ENCODE data around the gene DRD4.

DRD4 gene

GRCh38 chr11:610146-610801 lies 26.8 kb upstream of the DRD4 start:
- H3K4me1 ChIP-seq (ENCODE audit: control insufficient read depth, insufficient read depth, low read length, unreplicated experiment) = peaks cover 21% of the 10 kb centered on the region
- H3K79me2 ChIP-seq (ENCODE audit: control insufficient read depth, insufficient read depth, low read length, unreplicated experiment) = peaks cover 22% of the 10 kb centered on the region
- no peak overlapping the region for H3K27ac ChIP-seq (ENCODE audit: low read depth, low read length)
- H3K36me3 ChIP-seq (ENCODE audit: insufficient read depth, low read length) = peaks cover 36% of the 10 kb centered on the region; the same call in 1 of the 2 replicates
- no peaks in the 10 kb centered on the region for H3K27me3 ChIP-seq (ENCODE audit: insufficient read depth, low read length)
- no peak overlapping the region for H3K4me3 ChIP-seq (ENCODE audit: low read depth, low read length)
- H2AFZ ChIP-seq (ENCODE audit: low read length, unreplicated experiment) = no peak overlapping the region

- Histone ChIP-seq H2AFZ (ENCODE audit: low read length, unreplicated experiment) (no peak overlapping the region), H3K4me1 (ENCODE audit: control insufficient read depth, insufficient read depth, low read length, unreplicated experiment) (peaks cover 24% of the 10 kb centered on the region), H3K79me2 (ENCODE audit: control insufficient read depth, insufficient read depth, low read length, unreplicated experiment) (peaks cover 23% of the 10 kb centered on the region), H3K27ac (ENCODE audit: low read depth, low read length) (no peak overlapping the region), H3K36me3 (ENCODE audit: insufficient read depth, low read length) (peaks cover 34% of the 10 kb centered on the region; the same call in 1 of the 2 replicates), H3K27me3 (ENCODE audit: insufficient read depth, low read length) (no peaks in the 10 kb centered on the region), H3K4me3 (ENCODE audit: low read depth, low read length) (no peak overlapping the region)
These were observed 25.8 kb upstream of the DRD4 start for GRCh38 chr11:611001-611996.

- Histone ChIP-seq H3K4me1 (ENCODE audit: control insufficient read depth, insufficient read depth, low read length, unreplicated experiment) (peaks cover 25% of the 10 kb centered on the region), H3K4me3 (ENCODE audit: low read depth, low read length) (no peak overlapping the region), H3K27ac (ENCODE audit: low read depth, low read length) (no peak overlapping the region), H2AFZ (ENCODE audit: low read length, unreplicated experiment) (no peak overlapping the region), H3K27me3 (ENCODE audit: insufficient read depth, low read length) (no peaks in the 10 kb centered on the region), H3K79me2 (ENCODE audit: control insufficient read depth, insufficient read depth, low read length, unreplicated experiment) (peaks cover 23% of the 10 kb centered on the region), H3K36me3 (ENCODE audit: insufficient read depth, low read length) (peaks cover 26% of the 10 kb centered on the region; the same call in 1 of the 2 replicates)
These were observed 24.7 kb upstream of the DRD4 start for GRCh38 chr11:612201-612960.

- Histone ChIP-seq H3K4me1 (ENCODE audit: control insufficient read depth, insufficient read depth, low read length, unreplicated experiment) (peaks cover 25% of the 10 kb centered on the region), H3K27me3 (ENCODE audit: insufficient read depth, low read length) (no peaks in the 10 kb centered on the region), H3K4me3 (ENCODE audit: low read depth, low read length) (no peak overlapping the region), H3K27ac (ENCODE audit: low read depth, low read length) (peak overlapping the region; percentile 26; the same call in 1 of the 2 replicates), H3K79me2 (ENCODE audit: control insufficient read depth, insufficient read depth, low read length, unreplicated experiment) (peaks cover 23% of the 10 kb centered on the region), H2AFZ (ENCODE audit: low read length, unreplicated experiment) (no peak overlapping the region), H3K36me3 (ENCODE audit: insufficient read depth, low read length) (peaks cover 26% of the 10 kb centered on the region; the same call in 1 of the 2 replicates)
These were observed 24.1 kb upstream of the DRD4 start for GRCh38 chr11:612961-613300.

GRCh38 chr11:613369-613968 lies 23.6 kb upstream of the DRD4 start:
- H3K36me3 ChIP-seq (ENCODE audit: insufficient read depth, low read length) = peaks cover 26% of the 10 kb centered on the region; the same call in 1 of the 2 replicates
- H3K79me2 ChIP-seq (ENCODE audit: control insufficient read depth, insufficient read depth, low read length, unreplicated experiment) = peaks cover 22% of the 10 kb centered on the region
- peak overlapping the region; percentile 93; the same call in 1 of the 2 replicates for H3K27ac ChIP-seq (ENCODE audit: low read depth, low read length)
- H2AFZ ChIP-seq (ENCODE audit: low read length, unreplicated experiment) = no peak overlapping the region
- no peaks in the 10 kb centered on the region for H3K27me3 ChIP-seq (ENCODE audit: insufficient read depth, low read length)
- peaks cover 25% of the 10 kb centered on the region for H3K4me1 ChIP-seq (ENCODE audit: control insufficient read depth, insufficient read depth, low read length, unreplicated experiment)
- H3K4me3 ChIP-seq (ENCODE audit: low read depth, low read length) = peak overlapping the region; percentile 99

- peaks cover 19% of the 10 kb centered on the region for H3K79me2 ChIP-seq (ENCODE audit: control insufficient read depth, insufficient read depth, low read length, unreplicated experiment)
- H3K27me3 ChIP-seq (ENCODE audit: insufficient read depth, low read length) = no peaks in the 10 kb centered on the region
- H3K4me3 ChIP-seq (ENCODE audit: low read depth, low read length) = peak overlapping the region; percentile 99
- H3K36me3 ChIP-seq (ENCODE audit: insufficient read depth, low read length) = peaks cover 26% of the 10 kb centered on the region; the same call in 1 of the 2 replicates
- H3K4me1 ChIP-seq (ENCODE audit: control insufficient read depth, insufficient read depth, low read length, unreplicated experiment) = peaks cover 25% of the 10 kb centered on the region
- H2AFZ ChIP-seq (ENCODE audit: low read length, unreplicated experiment) = no peak overlapping the region
- H3K27ac ChIP-seq (ENCODE audit: low read depth, low read length) = peak overlapping the region; percentile 93
These were observed 22.9 kb upstream of the DRD4 start for GRCh38 chr11:614021-614622.

GRCh38 chr11:614623-615503 lies 22.2 kb upstream of the DRD4 start:
- peaks cover 19% of the 10 kb centered on the region for H3K79me2 ChIP-seq (ENCODE audit: control insufficient read depth, insufficient read depth, low read length, unreplicated experiment)
- H3K4me1 ChIP-seq (ENCODE audit: control insufficient read depth, insufficient read depth, low read length, unreplicated experiment) = peaks cover 25% of the 10 kb centered on the region
- H3K27me3 ChIP-seq (ENCODE audit: insufficient read depth, low read length) = no peaks in the 10 kb centered on the region
- H3K27ac ChIP-seq (ENCODE audit: low read depth, low read length) = peak overlapping the region; percentile 93
- H3K36me3 ChIP-seq (ENCODE audit: insufficient read depth, low read length) = peaks cover 26% of the 10 kb centered on the region; the same call in 1 of the 2 replicates
- peak overlapping the region; percentile 99 for H3K4me3 ChIP-seq (ENCODE audit: low read depth, low read length)
- no peak overlapping the region for H2AFZ ChIP-seq (ENCODE audit: low read length, unreplicated experiment)

GRCh38 chr11:615504-616319 lies 21.4 kb upstream of the DRD4 start, which contains the start of gene IRF7:
Gene IRF7, minus strand, starts transcription at chr11:615950. Its CDS starts 586 bp downstream, at chr11:615364.
- peak within 1 kb of the TSS; percentile 93 for H3K27ac ChIP-seq (ENCODE audit: low read depth, low read length)

More at GRCh38 chr11:615504-616319, 21.4 kb upstream of the DRD4 start, which contains the start of gene IRF7:
- no peak within 1 kb of the TSS for H2AFZ ChIP-seq (ENCODE audit: low read length, unreplicated experiment)
- H3K79me2 ChIP-seq (ENCODE audit: control insufficient read depth, insufficient read depth, low read length, unreplicated experiment) = peaks cover 19% of the 10 kb centered on the region
- H3K36me3 ChIP-seq (ENCODE audit: insufficient read depth, low read length) = peaks cover 26% of the 10 kb centered on the region; the same call in 1 of the 2 replicates
- no peaks in the 10 kb centered on the region for H3K27me3 ChIP-seq (ENCODE audit: insufficient read depth, low read length)
- peak within 1 kb of the TSS; percentile 99 for H3K4me3 ChIP-seq (ENCODE audit: low read depth, low read length)
- H3K4me1 ChIP-seq (ENCODE audit: control insufficient read depth, insufficient read depth, low read length, unreplicated experiment) = peaks cover 25% of the 10 kb centered on the region
